HCT116 (cell line): ENCODE measurements around the gene CADPS2. TPM values are rescaled to one million over a fixed set of nuclear protein-coding genes. Genes with fewer than 3 reads are reported as not detected.

Experiments
- ATAC-seq: fragments of 200-7000 bp; cut with Tn5 transposase; 2 replicates; pipeline ENCODE4 v1.9.1; 2020; ENCODE audit warnings: mild to moderate bottlenecking, moderate library complexity
- BruUV-seq: library from RNA; stranded (reverse); fragments of 400-500 nt; replicated peaks from 2 replicates; lab custom pipeline; 2021; lab: Mats Ljungman, UMichigan
- CTCF ChIA-PET: fragments of 300-600 bp; sonication (Branson Sonifier 250); formaldehyde crosslinking; loops from one replicate; lab custom pipeline; 2021; ENCODE audit warnings: antibody characterized with exemption; lab: Charles Lee
- POLR2A ChIA-PET: fragments of 300-600, 350-600 bp; sonication (Branson Sonifier 250); formaldehyde crosslinking; loops from one replicate; lab custom pipeline; 2021; ENCODE audit warnings: antibody characterized with exemption; lab: Charles Lee
- RAD21 ChIA-PET, 2 experiments: fragments of 300-600 bp; sonication (Branson Sonifier 250); formaldehyde crosslinking; loops; one replicate each; lab custom pipeline; 2023; ENCODE audit warnings: low total read pairs in 2 of 2; ENCODE audit not compliant: uncharacterized antibody in 2 of 2, unreplicated experiment in 2 of 2, low non-redundant PET in 1 of 2; lab: Charles Lee
- DNase-seq: peaks from one replicate; pipeline ENCODE4 v3.0.0-alpha.2; 2010; ENCODE audit warnings: low read depth, low spot score
- H2AFZ ChIP-seq: fragments of 200-600 bp; shearing (Covaris generic), sonication (generic); 2 replicates; pipeline ENCODE4 v1.6.1; 2017; ENCODE audit warnings: low read depth, mixed run types, mixed read lengths, antibody characterized with exemption, low read length; ENCODE audit not compliant: poor library complexity, severe bottlenecking
- H3K27ac ChIP-seq: 2 replicates; pipeline ENCODE4 v1.5.1; 2012; ENCODE audit warnings: low read depth, low read length
- H3K27me3 ChIP-seq: fragments of 200-600 bp; sonication (generic); 2 replicates; pipeline ENCODE4 v1.6.1; 2016; ENCODE audit warnings: mixed run types, low read length, mixed read lengths; ENCODE audit not compliant: insufficient read depth
- H3K36me3 ChIP-seq, 2 experiments: fragments of 200-500 bp in 1 of 2; fragments of 200-600 bp in 1 of 2; sonication (Bioruptor generic) in 1 of 2; sonication (generic) in 1 of 2; 2 replicates each; pipeline versions ENCODE4 v1.5.1 to v1.6.1; 2014 to 2016; ENCODE audit warnings: low read length in 2 of 2, inconsistent platforms in 1 of 2, mixed read lengths in 1 of 2, mixed run types in 1 of 2; ENCODE audit not compliant: insufficient read depth in 2 of 2, control insufficient read depth in 1 of 2
- H3K4me1 ChIP-seq, 2 experiments: fragments of 200-600 bp in 1 of 2; sonication (generic) in 1 of 2; 2 replicates each; pipeline versions ENCODE4 v1.5.1 to v1.6.1; 2012 to 2017; ENCODE audit warnings: low read length in 2 of 2, inconsistent platforms in 1 of 2, mild to moderate bottlenecking in 1 of 2, mixed read lengths in 1 of 2, mixed run types in 1 of 2, moderate library complexity in 1 of 2; ENCODE audit not compliant: insufficient read depth in 2 of 2, control insufficient read depth in 1 of 2
- H3K4me2 ChIP-seq: fragments of 200-600 bp; sonication (generic); 2 replicates; pipeline ENCODE4 v1.6.1; 2017; ENCODE audit warnings: mixed run types, low read length, mixed read lengths
- H3K4me3 ChIP-seq, 2 experiments: fragments of 200-600 bp in 1 of 2; sonication (generic) in 1 of 2; replicated peaks in 1 of 2; 2 replicates each; pipeline ENCODE4 v1.5.1; 2011 to 2016; ENCODE audit warnings: low read length in 2 of 2, control low read depth in 1 of 2, low read depth in 1 of 2, mild to moderate bottlenecking in 1 of 2, mixed read lengths in 1 of 2, mixed run types in 1 of 2
- H3K79me2 ChIP-seq: fragments of 200-600 bp; sonication (generic); 2 replicates; pipeline ENCODE4 v1.6.1; 2017; ENCODE audit warnings: mild to moderate bottlenecking, mixed run types, low read length, moderate library complexity, mixed read lengths; ENCODE audit not compliant: insufficient read depth
- H3K9ac ChIP-seq: fragments of 200-600 bp; sonication (generic); 2 replicates; pipeline ENCODE4 v1.6.1; 2016; ENCODE audit warnings: low read length, mixed read lengths
- H3K9me2 ChIP-seq: fragments of 200-600 bp; sonication (generic), shearing (Covaris generic); 2 replicates; pipeline ENCODE4 v1.6.1; 2017; ENCODE audit warnings: mixed run types, mild to moderate bottlenecking, moderate library complexity; ENCODE audit not compliant: insufficient read depth
- H3K9me3 ChIP-seq, 2 experiments: fragments of 200-500 bp in 1 of 2; fragments of 200-600 bp in 1 of 2; sonication (Bioruptor generic) in 1 of 2; sonication (generic) in 1 of 2; 2 replicates each; pipeline ENCODE4 v1.6.1; 2014 to 2017; ENCODE audit warnings: low read length in 2 of 2, mixed read lengths in 2 of 2, inconsistent platforms in 1 of 2, low read depth in 1 of 2, mild to moderate bottlenecking in 1 of 2, mixed run types in 1 of 2, moderate library complexity in 1 of 2; ENCODE audit not compliant: control insufficient read depth in 1 of 2, insufficient read depth in 1 of 2
- H4K20me1 ChIP-seq: fragments of 200-600 bp; sonication (generic), shearing (Covaris generic); 2 replicates; pipeline ENCODE4 v1.6.1; 2017; ENCODE audit warnings: mixed run types, mild to moderate bottlenecking, moderate library complexity; ENCODE audit not compliant: insufficient read depth
- CBX3 ChIP-seq: IDR thresholded peaks from 2 replicates; pipeline ENCODE4 v1.6.1; 2012; ENCODE audit warnings: low read depth
- CTCF ChIP-seq, 3 experiments: fragments of 200-600 bp in 1 of 3; sonication (generic) in 1 of 3; IDR thresholded peaks in 2 of 3; conservative IDR thresholded peaks in 1 of 3; 2 replicates each; pipeline ENCODE4 v1.5.1; 2012 to 2017; ENCODE audit warnings: low read depth in 2 of 3, low read length in 2 of 3, antibody characterized with exemption in 1 of 3, borderline replicate concordance in 1 of 3, control low read depth in 1 of 3, mild to moderate bottlenecking in 1 of 3, mixed read lengths in 1 of 3, mixed run types in 1 of 3, moderate library complexity in 1 of 3; ENCODE audit not compliant: insufficient read depth in 1 of 3
- ELF1 ChIP-seq: IDR thresholded peaks from 2 replicates; pipeline ENCODE4 v1.6.1; 2012; ENCODE audit warnings: low read depth, borderline replicate concordance
- FOSL1 ChIP-seq: IDR thresholded peaks from 2 replicates; pipeline ENCODE4 v1.6.1; 2012; ENCODE audit warnings: low read depth
- JUND ChIP-seq: IDR thresholded peaks from 2 replicates; pipeline ENCODE4 v1.6.1; 2012
- SIN3A ChIP-seq: IDR thresholded peaks from 2 replicates; pipeline ENCODE4 v1.6.1; 2012; ENCODE audit warnings: low read depth
- SRF ChIP-seq: IDR thresholded peaks from 2 replicates; pipeline ENCODE4 v1.6.1; 2012; ENCODE audit warnings: low read depth
- TCF7L2 ChIP-seq: IDR thresholded peaks from 2 replicates; pipeline ENCODE4 v1.7.0; 2011; ENCODE audit warnings: borderline replicate concordance, inconsistent platforms; ENCODE audit not compliant: insufficient read depth, insufficient read length; ENCODE audit errors: extremely low read depth
- intact Hi-C: fragments of 100-400 bp; cut with micrococcal nuclease; formaldehyde crosslinking; loops from 2 replicates; pipeline ENCODE4 v1.10.0; 2022
- total RNA-seq: library from RNA; stranded (reverse); gene quantifications from one replicate; pipeline ENCODE4 v1.2.1, GENCODE V29; 2021; ENCODE audit not compliant: unreplicated experiment
- TF ChIP-seq, protein P1 (sequence below): IDR thresholded peaks from 2 replicates; pipeline ENCODE4 v1.6.1; 2012; ENCODE audit warnings: low read depth

Gene CADPS2
- total RNA-seq, 1 experiment from 2014 or later: 7.5 TPM

DNA sequence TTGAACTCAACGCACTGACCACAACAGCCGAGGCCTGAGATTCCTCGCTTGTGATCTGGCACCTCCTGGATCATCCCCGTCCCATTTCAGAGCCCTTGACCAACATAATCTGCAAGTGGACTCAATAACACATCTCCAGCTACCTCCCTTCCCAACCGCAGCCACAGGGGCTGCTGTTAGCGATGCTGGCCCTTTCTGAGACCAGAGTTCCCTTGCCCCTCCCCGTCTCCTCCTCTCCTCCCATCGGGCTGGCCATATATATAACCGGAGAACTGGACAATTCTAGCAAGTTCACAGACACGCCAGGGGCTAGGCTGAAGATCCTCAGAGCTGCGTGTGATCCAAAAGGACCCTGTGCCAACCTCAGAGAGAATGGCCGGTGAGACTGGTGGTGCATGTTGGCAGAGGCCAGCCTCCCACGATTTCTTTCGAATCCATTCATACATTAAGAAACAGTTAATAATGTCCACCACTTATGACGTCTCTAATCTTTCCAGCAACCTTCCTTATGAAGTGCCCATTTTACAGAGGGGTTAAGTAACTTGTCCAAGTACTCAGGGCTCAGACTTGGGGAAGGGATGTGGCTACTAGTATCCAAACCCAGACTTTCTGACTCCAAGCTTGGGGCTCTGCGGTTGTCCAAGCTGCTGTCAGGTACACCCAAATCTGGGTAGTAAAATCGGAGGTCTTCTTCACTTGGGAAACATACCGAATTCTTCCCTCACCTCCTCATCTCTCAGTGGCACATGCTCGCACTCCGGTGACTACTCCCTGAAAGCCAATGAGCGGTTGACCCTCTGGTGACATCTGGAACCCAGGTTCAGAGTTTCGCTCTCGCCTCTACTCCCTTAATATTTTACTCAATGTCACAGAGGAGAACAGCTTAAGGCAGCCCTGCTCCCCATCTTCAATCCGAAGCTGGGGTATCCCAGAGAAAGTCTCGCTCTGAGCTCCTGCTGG lies 570.5 kb downstream of the CADPS2 start:
- Histone ChIP-seq H4K20me1 (no peaks in the 10 kb centered on the region), H3K9ac (no peak overlapping the region), H3K4me2 (no peak overlapping the region), H3K27ac (no peak overlapping the region), H3K4me1 (no peaks in the 10 kb centered on the region), H3K27me3 (no peaks in the 10 kb centered on the region), H3K9me2 (no peaks in the 10 kb centered on the region), H3K9me3 (no peaks in the 10 kb centered on the region), H2AFZ (no peak overlapping the region), H3K4me3 (no peak overlapping the region), H3K79me2 (no peaks in the 10 kb centered on the region), H3K36me3 (no peaks in the 10 kb centered on the region)
- no TSS peak for BruUV-seq
- ChIA-PET RAD21 (no interaction called here), CTCF (no interaction called here), POLR2A (interaction anchor here (1.3 kb wide), 1 partner anchor 10 kb away, joined by 3 read pairs; no protein-coding TSS in a partner anchor)
- intact Hi-C loops: no loop called here
- TF ChIP-seq SIN3A (no peak), SRF (no peak), ELF1 (no peak), CBX3 (no peak), FOSL1 (no peak), JUND (no peak), TCF7L2 (no peak), CTCF (IDR thresholded peaks at IDR 0.05 in 2 of 3, conservative IDR thresholded peaks at IDR 0.05 in 1 of 3; ENCODE audit: borderline replicate concordance in 1 of 3, insufficient read depth in 1 of 3, low read depth in 2 of 3, low read length in 2 of 3) (no peak)
- TF ChIP-seq, protein P1, sequence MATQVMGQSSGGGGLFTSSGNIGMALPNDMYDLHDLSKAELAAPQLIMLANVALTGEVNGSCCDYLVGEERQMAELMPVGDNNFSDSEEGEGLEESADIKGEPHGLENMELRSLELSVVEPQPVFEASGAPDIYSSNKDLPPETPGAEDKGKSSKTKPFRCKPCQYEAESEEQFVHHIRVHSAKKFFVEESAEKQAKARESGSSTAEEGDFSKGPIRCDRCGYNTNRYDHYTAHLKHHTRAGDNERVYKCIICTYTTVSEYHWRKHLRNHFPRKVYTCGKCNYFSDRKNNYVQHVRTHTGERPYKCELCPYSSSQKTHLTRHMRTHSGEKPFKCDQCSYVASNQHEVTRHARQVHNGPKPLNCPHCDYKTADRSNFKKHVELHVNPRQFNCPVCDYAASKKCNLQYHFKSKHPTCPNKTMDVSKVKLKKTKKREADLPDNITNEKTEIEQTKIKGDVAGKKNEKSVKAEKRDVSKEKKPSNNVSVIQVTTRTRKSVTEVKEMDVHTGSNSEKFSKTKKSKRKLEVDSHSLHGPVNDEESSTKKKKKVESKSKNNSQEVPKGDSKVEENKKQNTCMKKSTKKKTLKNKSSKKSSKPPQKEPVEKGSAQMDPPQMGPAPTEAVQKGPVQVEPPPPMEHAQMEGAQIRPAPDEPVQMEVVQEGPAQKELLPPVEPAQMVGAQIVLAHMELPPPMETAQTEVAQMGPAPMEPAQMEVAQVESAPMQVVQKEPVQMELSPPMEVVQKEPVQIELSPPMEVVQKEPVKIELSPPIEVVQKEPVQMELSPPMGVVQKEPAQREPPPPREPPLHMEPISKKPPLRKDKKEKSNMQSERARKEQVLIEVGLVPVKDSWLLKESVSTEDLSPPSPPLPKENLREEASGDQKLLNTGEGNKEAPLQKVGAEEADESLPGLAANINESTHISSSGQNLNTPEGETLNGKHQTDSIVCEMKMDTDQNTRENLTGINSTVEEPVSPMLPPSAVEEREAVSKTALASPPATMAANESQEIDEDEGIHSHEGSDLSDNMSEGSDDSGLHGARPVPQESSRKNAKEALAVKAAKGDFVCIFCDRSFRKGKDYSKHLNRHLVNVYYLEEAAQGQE: no peak
- ATAC-seq: no peak
- DNase-seq: no peak
